HG02840 (cell line): ENCODE measurements around the gene PNLDC1.

Experiments
- ATAC-seq: cut with Tn5 transposase; IDR thresholded peaks from one replicate; pipeline ENCODE4 v1.9.1; 2021; ENCODE audit warnings: mild to moderate bottlenecking, moderate library complexity, moderate number of reproducible peaks; ENCODE audit not compliant: unreplicated experiment, low FRiP score

PNLDC1 gene, protein sequence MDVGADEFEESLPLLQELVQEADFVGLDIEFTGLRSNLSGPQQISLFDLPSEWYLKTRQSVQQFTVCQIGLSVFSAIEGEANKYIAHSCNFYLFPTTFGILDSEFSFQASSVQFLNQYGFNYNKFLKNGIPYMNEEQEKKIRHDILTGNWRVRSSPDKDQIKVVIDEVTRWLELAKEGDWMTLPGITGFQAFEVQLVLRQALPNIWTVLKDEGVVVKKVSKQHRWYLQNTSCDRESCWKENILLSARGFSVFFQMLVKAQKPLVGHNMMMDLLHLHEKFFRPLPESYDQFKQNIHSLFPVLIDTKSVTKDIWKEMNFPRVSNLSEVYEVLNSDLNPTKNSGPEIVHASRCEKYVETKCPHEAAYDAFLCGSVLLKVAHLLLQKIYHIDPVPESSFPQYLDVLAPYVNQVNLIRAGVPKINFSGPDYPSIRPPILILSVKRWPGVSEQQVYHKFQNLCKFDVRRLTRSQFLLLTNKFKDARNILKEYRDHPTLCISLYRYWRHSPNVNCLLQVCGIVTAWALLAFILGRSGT

DNA sequence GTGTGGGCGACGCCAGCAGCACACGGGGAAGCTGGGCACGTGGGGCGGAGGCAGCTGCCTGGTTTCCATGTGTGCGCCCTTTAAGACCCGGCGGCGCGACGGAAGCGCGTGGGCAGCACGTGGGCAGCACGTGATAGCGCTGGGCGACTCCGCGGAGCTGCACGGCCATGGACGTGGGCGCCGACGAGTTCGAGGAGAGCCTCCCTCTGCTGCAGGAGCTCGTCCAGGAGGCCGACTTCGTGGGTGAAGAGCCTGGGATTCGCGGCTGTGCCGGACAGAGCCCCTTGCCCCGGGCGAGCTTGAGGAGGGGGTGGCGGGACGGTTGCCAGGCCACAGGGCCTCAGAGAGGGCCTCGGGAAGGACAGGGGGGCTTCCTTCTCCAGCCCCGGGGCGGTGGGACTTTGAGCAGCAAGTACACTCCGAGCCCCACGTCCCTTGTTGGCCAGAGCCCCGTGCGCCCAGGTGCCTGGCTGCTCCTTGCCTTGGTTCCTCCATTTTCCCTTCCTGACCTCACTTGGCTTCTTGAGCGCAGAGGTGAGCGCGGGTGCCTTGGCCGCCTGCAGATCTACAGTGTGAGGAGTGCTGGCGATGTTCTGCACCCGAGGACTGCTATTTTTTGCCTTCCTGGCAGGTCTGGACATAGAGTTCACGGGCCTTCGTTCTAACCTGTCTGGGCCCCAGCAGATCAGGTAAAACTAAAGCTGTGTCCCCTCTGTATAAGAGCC lies at the start of gene PNLDC1:
PNLDC1 (plus strand) TSS at position 136 of the 725 bp plus-strand sequence; CDS start at position 168, 32 bp downstream.
- ATAC-seq: no peak

DNA sequence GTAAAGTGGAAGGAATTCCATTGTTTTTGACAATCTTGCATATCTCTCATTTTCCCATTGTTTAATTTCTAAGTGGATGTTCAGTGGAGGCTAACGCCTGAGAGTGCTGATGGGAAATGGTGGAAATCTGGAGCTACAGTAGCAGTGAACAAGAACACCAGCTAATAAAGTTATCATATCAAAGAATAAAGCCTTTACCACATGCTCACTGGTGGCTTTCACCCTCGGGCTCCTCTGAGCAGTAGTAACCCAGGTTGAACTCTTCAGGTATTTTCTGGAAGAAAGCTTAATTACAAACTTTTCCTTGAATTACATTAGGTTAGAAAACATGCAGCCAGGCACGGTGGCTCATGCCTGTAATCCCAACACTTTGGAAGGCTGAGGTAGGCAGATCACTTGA lies 48.6 kb upstream of the PNLDC1 start:
- no peak for ATAC-seq

DNA sequence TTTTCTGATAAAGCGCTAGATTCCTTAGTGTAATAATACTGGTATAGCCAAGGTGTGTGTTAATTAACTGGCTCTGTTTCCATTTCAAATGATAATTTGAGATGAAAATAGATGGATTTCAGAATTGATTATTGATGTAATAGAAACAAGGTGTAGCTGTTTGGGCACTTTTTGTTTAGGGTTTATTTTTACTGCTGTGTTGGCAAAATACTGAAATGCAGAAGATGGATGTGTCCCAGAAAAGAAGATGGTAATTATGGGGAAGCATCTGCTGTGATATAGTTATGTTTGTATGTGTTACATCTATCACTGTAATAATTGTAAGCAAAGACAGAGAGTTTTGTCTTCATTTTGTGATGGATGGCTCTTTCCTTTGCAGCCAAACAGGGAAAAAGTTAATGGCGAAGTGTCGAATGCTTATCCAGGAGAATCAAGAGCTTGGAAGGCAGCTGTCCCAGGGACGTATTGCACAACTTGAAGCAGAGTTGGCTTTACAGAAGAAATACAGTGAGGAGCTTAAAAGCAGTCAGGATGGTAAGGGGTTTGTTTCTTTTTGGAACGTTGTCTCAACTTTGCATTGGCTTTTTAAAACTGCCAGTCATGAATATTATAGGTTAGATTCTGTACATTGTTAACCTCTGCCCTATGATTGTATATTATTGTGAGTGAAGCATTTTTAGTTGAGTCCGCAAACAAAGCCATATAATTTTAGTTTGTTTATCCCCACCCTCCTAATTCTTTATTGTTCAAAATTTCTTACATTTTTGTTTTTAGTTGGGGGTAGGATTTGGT lies 46.8 kb upstream of the PNLDC1 start:
- ATAC-seq: no peak

DNA sequence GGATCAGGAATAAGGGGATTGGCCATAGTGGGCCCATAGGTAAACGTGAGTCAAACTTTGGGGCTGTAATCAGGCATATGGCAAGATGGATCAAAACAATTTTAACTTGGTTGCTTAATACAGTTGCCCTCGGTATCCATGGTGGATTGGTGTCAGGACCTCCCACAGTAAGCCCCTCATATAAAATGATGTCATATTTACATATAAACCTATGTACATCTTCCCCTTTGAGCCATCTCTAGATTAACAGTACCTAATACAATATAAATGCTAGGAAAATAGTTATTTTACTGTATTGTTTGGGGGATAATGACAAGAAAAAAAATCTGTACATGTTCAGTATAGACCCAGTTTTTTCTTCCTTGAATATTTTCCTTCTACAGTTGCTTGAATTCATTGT lies 45.7 kb upstream of the PNLDC1 start:
- ATAC-seq: no peak

DNA sequence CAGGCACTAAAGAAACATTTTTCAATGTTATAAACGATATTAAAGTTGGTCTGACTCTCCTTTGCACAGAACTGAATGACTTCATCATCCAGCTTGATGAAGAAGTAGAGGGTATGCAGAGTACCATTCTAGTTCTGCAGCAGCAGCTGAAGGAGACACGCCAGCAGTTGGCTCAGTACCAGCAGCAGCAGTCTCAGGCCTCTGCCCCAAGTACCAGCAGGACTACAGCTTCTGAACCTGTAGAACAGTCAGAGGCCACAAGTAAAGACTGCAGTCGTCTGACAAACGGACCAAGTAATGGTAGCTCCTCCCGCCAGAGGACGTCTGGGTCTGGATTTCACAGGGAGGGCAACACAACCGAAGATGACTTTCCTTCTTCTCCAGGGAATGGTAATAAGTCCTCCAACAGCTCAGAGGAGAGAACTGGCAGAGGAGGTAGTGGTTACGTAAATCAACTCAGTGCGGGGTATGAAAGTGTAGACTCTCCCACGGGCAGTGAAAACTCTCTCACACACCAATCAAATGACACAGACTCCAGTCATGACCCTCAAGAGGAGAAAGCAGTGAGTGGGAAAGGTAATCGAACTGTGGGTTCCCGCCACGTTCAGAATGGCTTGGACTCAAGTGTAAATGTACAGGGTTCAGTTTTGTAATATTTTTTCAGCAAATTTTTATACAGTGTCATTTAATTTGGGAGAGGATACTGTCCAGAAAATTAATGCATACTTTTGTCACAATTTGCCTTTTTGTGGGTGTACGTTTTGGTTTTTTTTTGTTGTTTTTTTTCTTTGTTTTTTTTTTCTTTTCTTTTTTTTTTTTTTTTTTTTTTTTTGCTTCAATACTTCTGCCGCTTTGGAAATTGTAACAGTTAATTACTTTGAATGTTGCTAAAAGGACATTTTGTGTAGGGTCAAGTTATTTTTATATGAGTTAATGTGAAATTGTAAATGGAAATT lies 44.8 kb upstream of the PNLDC1 start:
- no peak for ATAC-seq

DNA sequence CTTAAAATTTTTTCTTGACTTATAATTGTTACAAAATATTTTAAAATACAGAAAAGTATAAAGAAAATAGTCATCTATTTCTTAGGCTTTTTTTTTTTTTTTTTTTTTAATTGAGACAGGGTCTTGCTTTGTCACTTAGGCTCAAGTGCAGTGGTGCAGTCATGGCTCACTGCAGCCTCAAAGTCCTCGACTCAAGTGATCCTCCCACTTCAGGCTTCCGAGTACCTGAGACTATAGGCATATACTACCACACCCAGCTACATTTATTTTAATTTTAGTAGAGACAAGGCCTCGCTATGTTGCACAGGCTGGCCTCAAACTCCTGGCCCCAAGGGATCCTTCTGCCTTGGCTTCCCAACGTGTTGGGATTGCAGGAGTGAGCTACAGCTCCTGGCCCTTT lies 43.6 kb upstream of the PNLDC1 start:
- no peak for ATAC-seq

DNA sequence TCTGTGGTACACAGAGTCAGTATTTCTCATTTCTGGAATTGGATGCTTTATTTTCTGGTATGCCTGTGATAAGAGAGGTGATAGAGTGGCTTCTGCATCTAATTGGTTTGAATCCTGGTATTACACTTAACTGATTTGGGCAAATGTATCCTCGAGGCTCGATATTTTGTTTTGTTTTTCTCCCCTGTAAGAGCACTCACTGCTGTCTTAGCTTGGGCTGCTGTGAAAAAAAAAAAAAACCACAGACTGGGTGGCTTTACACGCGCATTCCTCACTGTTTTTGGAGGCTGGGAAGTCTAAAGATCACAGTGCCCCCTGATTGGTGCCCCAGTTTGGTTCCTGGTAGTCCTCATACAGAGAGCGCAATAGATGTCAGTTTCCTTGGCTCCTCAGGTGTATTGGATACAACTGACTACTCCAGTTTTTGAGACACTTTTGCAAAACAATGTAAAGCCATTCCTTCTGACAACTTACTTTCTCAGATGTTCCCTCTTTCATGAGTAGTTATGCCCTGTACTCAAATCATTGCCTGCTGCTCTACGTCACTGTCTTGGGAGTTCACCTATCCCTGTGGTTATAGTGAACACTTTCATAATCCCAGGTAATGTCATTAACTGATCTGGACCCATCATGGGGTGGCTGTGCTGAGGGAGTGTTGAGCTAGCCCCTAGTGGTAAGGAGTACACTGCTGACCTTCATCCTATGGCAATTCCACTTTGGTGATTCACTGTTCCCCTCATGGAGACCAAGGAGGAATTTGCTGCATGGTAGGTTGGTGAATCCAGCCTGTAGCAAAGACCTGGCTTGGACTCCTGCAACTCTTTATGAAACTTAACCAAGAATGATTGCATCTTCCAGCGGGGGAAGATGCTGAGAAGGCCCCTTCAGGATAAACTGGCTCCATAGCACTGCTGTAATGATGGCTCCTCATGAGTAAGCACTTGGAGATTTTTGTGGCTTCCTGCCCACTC lies 41.8 kb upstream of the PNLDC1 start:
- ATAC-seq: no peak

DNA sequence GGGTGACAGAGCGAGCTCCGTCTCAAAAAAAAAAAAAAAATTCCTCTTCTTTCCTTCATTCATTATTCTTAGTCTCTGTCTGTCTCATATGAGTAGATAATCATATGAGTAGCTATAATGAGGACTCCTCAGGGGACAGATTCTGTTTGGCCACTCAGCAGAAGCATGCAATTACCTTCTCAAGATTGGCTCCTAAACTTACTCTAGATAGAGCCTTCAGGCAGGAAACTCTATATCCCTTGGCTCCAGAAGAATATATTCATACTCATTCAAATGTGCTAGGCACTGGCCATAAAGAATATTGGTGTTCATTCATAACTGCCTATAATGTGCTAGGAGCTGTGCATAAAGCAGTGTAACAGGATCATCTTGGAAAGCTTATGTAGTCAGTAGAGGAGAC lies 40.4 kb upstream of the PNLDC1 start:
- ATAC-seq: no peak

DNA sequence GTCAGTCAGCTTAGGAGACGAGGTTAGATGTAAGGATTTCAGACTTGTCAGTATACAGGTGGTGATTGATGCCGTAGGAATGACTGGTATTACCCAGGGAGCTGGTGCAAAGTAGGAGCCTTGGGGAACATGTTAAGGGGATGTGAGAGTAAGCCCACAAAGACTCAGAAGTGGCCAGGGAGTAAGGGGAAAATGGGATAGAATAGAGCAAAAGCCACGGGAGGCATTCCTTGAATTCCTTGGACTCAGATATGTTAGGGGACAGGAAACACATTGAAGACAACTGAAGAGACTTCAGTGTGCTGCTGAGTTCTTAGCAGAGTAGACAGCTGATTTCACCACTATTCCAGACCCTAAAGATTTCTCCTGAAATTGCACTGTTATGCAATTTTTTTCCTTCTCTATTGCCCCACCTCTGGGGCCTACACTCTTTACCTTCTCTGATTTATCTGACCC lies 39.4 kb upstream of the PNLDC1 start:
- no peak for ATAC-seq

DNA sequence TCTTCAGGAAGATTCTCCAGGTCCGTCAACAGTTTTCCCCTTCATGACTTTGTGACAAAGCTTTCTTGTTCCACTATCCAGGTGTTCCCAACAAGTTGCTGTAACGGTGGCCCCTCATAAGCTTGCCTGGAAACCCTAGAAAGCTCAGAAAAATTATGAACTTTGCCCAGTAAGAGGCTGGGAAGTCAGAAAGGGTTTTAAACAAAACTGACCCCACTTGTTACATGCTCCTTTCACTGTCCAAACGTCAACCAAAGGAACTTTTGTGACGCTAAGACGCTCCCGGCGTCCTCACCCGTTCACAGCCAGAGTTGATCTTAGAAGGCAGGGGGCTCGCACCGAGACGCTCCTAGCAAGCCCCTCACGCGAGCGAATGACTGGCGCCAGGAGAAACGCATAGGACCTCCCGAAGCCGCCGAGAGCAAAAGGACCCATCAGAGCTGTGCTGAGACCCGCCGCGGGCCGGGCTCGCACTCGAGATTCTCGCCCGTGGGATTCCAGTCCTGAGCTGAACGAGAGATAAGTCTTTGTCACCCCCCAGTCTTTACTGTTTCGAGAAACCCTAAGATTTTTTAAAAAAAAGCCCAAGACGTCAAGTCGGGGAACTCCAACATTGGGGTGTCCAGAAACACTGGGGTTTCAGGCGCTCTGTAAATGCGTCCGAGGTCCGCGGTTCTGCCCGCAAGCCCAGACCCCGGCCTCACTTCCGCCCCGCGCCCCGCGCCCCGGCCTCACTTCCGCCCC lies 38.8 kb upstream of the PNLDC1 start:
- ATAC-seq: peak; percentile 2

DNA sequence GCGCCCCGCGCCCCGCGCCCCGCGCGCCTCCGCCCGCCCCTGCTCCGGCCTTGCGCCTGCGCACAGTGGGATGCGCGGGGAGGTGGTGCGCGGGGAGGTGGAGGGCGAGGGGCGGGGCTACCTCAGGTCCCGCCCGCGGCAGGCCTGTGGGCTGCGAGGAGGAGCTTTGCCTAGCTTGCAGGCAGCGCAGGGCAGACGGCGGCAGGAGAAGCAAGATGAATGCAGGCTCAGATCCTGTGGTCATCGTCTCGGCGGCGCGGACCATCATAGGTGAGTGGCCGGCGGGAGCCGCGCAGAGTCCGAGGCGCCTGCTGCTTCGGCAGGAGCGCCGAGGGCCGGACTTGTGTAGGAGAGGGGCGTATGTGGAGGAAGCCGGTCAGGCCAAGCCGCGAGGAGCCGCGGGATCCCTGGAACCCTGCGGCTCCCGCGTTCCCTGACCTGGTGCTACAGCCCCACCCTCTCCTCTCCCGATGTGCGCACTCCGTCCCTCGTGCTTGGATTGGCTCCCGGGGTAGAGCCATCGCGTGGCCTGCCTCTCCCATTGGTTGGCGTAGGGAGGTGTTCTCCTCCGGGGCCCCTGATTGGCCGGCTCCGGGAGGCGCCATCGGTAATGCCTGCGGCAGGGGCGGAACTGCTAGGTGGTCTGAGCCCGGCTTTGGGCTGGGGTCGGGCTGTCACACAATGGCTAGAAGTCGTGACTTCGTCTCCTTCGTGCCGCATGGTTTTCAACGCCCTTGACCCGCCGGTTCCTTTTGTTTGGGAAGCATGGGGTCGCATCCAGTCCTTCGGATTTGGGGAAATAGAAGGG lies 38.0 kb upstream of the PNLDC1 start, which contains the start of gene ACAT2:
ACAT2 (plus strand) TSS at position 173 of the 808 bp plus-strand sequence; CDS start at position 216, 43 bp downstream.
- ATAC-seq: peak; percentile 99

DNA sequence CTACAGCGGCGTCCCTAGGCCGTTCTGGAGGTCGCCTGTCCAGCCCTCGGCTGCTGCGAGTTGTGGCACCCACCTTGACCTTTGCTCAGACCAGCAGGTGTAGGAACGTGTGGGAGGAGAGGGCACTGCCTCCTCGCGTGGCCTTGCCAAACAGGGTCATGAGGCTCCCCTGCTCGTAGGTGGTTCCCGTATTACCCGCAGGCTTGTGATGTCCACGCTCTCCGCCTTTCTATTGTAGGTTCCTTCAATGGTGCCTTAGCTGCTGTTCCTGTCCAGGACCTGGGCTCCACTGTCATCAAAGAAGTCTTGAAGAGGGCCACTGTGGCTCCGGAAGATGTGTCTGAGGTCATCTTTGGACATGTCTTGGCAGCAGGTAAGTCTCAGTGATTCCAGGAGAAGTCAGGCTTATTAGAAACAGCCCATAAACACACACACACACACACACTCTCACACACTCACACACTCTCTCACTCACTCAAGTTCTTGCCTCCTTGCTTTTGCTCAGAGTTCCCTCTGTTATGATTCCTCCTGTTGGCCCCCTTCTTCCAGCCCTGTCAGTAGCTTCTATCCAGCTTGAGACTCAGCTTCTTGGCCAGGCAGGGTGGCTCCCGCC lies 37.3 kb upstream of the PNLDC1 start:
- peak; percentile 2 for ATAC-seq

DNA sequence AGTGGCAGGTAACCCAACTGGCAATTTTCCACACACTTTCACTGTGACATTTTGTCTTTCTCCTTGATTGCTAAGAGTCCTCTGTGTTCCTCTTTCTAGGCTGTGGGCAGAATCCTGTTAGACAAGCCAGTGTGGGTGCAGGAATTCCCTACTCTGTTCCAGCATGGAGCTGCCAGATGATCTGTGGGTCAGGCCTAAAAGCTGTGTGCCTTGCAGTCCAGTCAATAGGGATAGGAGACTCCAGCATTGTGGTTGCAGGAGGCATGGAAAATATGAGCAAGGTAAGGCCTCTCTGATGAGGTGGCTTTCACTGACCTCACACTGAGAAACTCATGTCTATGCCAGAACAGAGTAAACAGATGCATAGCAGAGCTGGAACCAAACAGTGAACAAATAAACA lies 33.2 kb upstream of the PNLDC1 start:
- ATAC-seq: no peak

DNA sequence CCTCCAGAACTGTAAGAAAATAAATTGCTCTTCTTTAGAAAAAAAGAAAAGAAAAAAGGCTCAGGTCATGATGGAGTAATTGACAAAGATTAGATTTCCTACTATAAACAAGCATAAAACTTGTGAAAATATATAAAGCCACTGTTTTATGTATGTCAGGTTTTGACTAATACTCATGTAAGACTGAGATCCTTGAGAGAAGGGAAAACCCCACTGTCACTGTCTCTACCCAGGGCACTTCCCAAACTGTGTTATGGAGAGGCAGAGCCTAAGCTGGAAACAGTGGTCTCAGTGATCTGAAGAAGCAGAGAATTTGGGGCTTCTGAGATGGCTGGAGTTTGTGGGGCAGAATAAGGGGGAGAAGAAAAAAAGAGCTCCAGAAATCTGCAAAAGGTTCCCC lies 30.6 kb upstream of the PNLDC1 start:
- no peak for ATAC-seq

DNA sequence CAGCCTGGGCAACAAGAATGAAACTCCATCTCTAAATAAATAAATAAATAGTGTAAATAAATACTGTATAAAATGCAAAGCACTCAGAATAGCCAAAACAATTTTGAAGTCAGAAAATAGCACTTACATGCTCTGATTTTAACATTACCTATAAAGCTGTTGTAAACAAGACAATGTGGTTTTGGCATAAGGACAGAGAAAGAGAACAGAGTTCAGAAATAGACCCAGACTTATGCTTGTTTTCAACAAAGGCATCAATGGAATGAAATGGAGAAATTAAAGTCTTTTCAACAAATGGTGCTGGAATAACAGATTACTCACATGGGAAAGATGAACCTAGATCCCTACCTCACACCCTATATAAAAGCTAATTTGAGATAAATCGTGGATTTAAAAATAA lies 27.9 kb upstream of the PNLDC1 start:
- ATAC-seq: no peak

DNA sequence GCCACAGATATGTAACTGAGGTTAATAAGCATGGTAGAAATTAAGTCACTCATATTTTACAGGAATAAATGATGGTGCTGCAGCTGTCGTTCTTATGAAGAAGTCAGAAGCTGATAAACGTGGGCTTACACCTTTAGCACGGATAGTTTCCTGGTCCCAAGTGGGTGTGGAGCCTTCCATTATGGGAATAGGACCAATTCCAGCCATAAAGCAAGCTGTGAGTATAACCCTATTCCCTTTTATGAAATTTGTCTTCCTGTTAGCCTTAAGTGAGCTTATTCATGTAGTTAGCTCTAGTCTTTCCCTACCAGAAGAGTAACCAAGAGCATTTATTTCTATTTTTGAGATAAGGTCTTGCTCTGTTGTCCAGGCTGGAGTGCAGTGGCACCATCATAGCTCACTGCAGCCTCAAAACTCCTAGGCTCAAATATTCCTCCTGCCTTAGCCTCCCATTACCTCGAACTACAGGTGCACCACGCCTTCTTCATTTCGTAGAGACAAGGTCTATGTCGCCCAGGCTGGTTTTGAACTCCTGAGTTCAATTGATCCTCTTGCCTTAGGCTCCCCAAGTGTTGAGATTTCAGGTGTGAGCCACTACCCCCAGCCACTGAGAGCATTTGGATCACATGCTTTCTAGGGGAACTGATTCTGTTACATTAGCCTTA lies 22.7 kb upstream of the PNLDC1 start:
- ATAC-seq: no peak
